ENCODE data around the gene ACACA.

DNA sequence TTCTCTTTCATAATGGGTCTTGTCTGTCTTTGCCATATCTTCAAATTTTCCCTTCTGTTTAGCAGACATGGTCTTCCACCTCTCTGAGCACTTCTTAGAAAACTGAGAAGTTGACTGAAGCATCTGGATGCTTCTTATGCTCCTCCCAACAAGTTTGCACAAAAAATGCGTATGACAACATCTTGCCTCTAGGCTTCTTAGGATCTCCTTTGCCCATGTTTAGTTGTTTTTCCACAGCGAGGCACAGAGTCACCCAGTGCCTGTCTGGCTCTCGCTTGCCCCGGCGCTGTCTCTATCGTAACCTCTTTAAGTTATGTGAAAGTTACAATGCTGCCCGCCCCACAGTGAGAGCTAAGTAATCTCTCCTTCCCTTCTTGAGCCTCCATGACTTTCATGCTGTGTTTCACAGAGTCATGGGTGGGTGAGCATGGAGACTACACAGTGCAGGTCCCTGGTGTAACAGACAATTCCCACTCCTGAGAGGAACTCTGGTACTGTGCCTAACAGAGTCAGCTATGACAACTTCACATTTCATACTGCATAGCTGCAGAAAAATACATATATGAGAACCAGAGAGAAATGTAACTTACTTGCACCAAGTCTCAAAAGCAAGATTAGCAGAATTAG lies 262.4 kb downstream of the ACACA start:
- TF ChIP-seq, protein P1, sequence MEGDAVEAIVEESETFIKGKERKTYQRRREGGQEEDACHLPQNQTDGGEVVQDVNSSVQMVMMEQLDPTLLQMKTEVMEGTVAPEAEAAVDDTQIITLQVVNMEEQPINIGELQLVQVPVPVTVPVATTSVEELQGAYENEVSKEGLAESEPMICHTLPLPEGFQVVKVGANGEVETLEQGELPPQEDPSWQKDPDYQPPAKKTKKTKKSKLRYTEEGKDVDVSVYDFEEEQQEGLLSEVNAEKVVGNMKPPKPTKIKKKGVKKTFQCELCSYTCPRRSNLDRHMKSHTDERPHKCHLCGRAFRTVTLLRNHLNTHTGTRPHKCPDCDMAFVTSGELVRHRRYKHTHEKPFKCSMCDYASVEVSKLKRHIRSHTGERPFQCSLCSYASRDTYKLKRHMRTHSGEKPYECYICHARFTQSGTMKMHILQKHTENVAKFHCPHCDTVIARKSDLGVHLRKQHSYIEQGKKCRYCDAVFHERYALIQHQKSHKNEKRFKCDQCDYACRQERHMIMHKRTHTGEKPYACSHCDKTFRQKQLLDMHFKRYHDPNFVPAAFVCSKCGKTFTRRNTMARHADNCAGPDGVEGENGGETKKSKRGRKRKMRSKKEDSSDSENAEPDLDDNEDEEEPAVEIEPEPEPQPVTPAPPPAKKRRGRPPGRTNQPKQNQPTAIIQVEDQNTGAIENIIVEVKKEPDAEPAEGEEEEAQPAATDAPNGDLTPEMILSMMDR (IDR thresholded peaks at IDR 0.05): no peak
- no peak for TF ChIP-seq POLR2A (IDR thresholded peaks at IDR 0.05)
- TF ChIP-seq POLR2AphosphoS5 (IDR thresholded peaks at IDR 0.05): no peak

Data from suprapubic skin (tissue), 4 donors.